ENCODE results near the gene ACACA. TPM values are rescaled to one million over a fixed set of nuclear protein-coding genes. Genes with fewer than 3 reads are reported as not detected.

ACACA gene
- total and polyA plus RNA-seq, 9 of the 15 experiments (the other 6 are each of a cell fraction or from before 2014, with no cell fraction given) = 35.9 to 135 (median 88.4) TPM

DNA sequence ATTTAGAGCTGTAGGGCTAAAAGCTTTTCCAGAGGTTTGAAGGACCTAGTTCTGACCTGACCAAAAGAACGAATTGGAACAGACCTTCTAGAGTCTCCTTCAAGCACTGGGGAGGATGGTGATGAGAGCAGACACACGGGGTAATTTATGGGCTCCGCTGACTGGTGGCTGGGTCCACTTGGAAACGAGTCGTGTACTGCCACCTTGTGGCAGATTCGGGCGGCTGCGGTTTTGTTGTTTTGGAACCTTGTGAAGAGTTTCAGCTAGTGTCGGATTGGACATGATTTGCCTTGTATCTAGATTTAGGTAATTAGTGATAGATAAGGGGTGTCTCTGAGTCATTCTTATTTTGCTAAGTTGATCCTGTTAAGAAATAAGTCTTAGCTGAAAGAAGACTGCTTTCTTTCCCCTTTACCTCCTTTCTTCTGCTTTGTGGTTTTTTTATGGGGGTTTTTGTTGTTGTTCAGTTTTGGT lies 359.0 kb downstream of the ACACA start (continued):
- TF ChIP-seq, protein P1, sequence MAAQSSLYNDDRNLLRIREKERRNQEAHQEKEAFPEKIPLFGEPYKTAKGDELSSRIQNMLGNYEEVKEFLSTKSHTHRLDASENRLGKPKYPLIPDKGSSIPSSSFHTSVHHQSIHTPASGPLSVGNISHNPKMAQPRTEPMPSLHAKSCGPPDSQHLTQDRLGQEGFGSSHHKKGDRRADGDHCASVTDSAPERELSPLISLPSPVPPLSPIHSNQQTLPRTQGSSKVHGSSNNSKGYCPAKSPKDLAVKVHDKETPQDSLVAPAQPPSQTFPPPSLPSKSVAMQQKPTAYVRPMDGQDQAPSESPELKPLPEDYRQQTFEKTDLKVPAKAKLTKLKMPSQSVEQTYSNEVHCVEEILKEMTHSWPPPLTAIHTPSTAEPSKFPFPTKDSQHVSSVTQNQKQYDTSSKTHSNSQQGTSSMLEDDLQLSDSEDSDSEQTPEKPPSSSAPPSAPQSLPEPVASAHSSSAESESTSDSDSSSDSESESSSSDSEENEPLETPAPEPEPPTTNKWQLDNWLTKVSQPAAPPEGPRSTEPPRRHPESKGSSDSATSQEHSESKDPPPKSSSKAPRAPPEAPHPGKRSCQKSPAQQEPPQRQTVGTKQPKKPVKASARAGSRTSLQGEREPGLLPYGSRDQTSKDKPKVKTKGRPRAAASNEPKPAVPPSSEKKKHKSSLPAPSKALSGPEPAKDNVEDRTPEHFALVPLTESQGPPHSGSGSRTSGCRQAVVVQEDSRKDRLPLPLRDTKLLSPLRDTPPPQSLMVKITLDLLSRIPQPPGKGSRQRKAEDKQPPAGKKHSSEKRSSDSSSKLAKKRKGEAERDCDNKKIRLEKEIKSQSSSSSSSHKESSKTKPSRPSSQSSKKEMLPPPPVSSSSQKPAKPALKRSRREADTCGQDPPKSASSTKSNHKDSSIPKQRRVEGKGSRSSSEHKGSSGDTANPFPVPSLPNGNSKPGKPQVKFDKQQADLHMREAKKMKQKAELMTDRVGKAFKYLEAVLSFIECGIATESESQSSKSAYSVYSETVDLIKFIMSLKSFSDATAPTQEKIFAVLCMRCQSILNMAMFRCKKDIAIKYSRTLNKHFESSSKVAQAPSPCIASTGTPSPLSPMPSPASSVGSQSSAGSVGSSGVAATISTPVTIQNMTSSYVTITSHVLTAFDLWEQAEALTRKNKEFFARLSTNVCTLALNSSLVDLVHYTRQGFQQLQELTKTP (IDR thresholded peaks at IDR 0.05; ENCODE audit: low read depth in 1 of 2, partially characterized antibody in 2 of 2) = no peak
- TF ChIP-seq ZNF263 (CRISPR knock-in tag; IDR thresholded peaks at IDR 0.05; ENCODE audit: borderline replicate concordance) (peak; percentile 79; the same call in 1 of the 2 replicates), CC2D1A (IDR thresholded peaks at IDR 0.05) (no peak), ZNF583 (CRISPR knock-in tag; IDR thresholded peaks at IDR 0.05) (no peak), BRD9 (IDR thresholded peaks at IDR 0.05; ENCODE audit: low read depth, partially characterized antibody) (no peak), CHD2 (IDR thresholded peaks at IDR 0.05; ENCODE audit: low read depth, low read length) (no peak), RAD21 (CRISPR knock-in tag; conservative IDR thresholded peaks at IDR 0.05 in 1 of 2, IDR thresholded peaks at IDR 0.05 in 1 of 2) (peak; percentile 82 to 92), JUN (IDR thresholded peaks at IDR 0.05; ENCODE audit: borderline replicate concordance, low read depth, low read length) (no peak), JUN (CRISPR knock-in tag; IDR thresholded peaks at IDR 0.05; ENCODE audit: borderline replicate concordance) (no peak), ZNF766 (CRISPR knock-in tag; conservative IDR thresholded peaks at IDR 0.05) (0 out of 2 replicates have a peak, but pooled peaks have one; percentile 42), SP2 (IDR thresholded peaks at IDR 0.05; ENCODE audit: extremely low read depth, low read depth, low read length, poor library complexity, severe bottlenecking) (no peak), FOXA1 (IDR thresholded peaks at IDR 0.05; ENCODE audit: borderline replicate concordance) (no peak), CBFB (CRISPR knock-in tag; IDR thresholded peaks at IDR 0.05) (peak; percentile 85), SMARCA5 (IDR thresholded peaks at IDR 0.05) (no peak), ZNF764 (CRISPR knock-in tag; IDR thresholded peaks at IDR 0.05; ENCODE audit: low read depth) (no peak), WHSC1 (IDR thresholded peaks at IDR 0.05; ENCODE audit: low read length) (no peak), ZNF561 (CRISPR knock-in tag; conservative IDR thresholded peaks at IDR 0.05) (no peak)
- TF ChIP-seq, protein P2, sequence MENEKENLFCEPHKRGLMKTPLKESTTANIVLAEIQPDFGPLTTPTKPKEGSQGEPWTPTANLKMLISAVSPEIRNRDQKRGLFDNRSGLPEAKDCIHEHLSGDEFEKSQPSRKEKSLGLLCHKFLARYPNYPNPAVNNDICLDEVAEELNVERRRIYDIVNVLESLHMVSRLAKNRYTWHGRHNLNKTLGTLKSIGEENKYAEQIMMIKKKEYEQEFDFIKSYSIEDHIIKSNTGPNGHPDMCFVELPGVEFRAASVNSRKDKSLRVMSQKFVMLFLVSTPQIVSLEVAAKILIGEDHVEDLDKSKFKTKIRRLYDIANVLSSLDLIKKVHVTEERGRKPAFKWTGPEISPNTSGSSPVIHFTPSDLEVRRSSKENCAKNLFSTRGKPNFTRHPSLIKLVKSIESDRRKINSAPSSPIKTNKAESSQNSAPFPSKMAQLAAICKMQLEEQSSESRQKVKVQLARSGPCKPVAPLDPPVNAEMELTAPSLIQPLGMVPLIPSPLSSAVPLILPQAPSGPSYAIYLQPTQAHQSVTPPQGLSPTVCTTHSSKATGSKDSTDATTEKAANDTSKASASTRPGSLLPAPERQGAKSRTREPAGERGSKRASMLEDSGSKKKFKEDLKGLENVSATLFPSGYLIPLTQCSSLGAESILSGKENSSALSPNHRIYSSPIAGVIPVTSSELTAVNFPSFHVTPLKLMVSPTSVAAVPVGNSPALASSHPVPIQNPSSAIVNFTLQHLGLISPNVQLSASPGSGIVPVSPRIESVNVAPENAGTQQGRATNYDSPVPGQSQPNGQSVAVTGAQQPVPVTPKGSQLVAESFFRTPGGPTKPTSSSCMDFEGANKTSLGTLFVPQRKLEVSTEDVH (IDR thresholded peaks at IDR 0.05; ENCODE audit: low read depth, partially characterized antibody) = no peak
- TF ChIP-seq, protein P3, sequence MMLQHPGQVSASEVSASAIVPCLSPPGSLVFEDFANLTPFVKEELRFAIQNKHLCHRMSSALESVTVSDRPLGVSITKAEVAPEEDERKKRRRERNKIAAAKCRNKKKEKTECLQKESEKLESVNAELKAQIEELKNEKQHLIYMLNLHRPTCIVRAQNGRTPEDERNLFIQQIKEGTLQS (IDR thresholded peaks at IDR 0.05) = peak; percentile 21; the same call in 1 of the 2 replicates
- TF ChIP-seq, protein P3 (CRISPR knock-in tag; conservative IDR thresholded peaks at IDR 0.05) = no peak

Measured in K562 (cell line).